MCF 10A (cell line): ENCODE data around the gene EXOC6B. TPM values are rescaled to one million over a fixed set of nuclear protein-coding genes. Genes with fewer than 3 reads are reported as not detected.

Experiments used
- BruUV-seq: library from RNA; stranded (reverse); fragments of 400-500 nt; replicated peaks from 2 replicates; lab custom pipeline; 2021; lab: Mats Ljungman, UMichigan
- CTCF ChIA-PET: fragments of 300-600 bp; sonication (Branson Sonifier 250); formaldehyde crosslinking; extraction: SDS; loops from one replicate; lab custom pipeline; 2021; ENCODE audit warnings: antibody characterized with exemption, inconsistent platforms; lab: Yijun Ruan, JAX
- POLR2A ChIA-PET: fragments of 300-600, 350-650 bp; sonication (Branson Sonifier 250); formaldehyde crosslinking; extraction: SDS; loops from one replicate; lab custom pipeline; 2020; ENCODE audit warnings: antibody characterized with exemption, inconsistent platforms; lab: Yijun Ruan, JAX
- DNase-seq: peaks from one replicate; pipeline ENCODE4 v3.0.0-alpha.2; 2018; ENCODE audit not compliant: unreplicated experiment
- H3K27ac Mint-ChIP-seq: one replicate; pipeline ENCODE4 v1.8.0; 2022; ENCODE audit warnings: mild to moderate bottlenecking, low read depth, mixed read lengths; ENCODE audit not compliant: unreplicated experiment
- H3K27me3 Mint-ChIP-seq: one replicate; pipeline ENCODE4 v1.8.0; 2022; ENCODE audit warnings: mixed read lengths; ENCODE audit not compliant: insufficient read depth, unreplicated experiment
- H3K36me3 Mint-ChIP-seq: one replicate; pipeline ENCODE4 v1.8.0; 2022; ENCODE audit warnings: mild to moderate bottlenecking, moderate library complexity, mixed read lengths; ENCODE audit not compliant: insufficient read depth, unreplicated experiment
- H3K4me1 Mint-ChIP-seq: one replicate; pipeline ENCODE4 v1.8.0; 2022; ENCODE audit warnings: mixed read lengths; ENCODE audit not compliant: insufficient read depth, unreplicated experiment
- H3K4me3 Mint-ChIP-seq: one replicate; pipeline ENCODE4 v1.8.0; 2022; ENCODE audit warnings: mild to moderate bottlenecking, moderate library complexity, mixed read lengths; ENCODE audit not compliant: unreplicated experiment
- H3K9me3 Mint-ChIP-seq: one replicate; pipeline ENCODE4 v1.8.0; 2022; ENCODE audit warnings: mixed read lengths; ENCODE audit not compliant: unreplicated experiment
- CTCF ChIP-seq: fragments of 200-600 bp; IDR thresholded peaks from one replicate; pipeline ENCODE4 v1.8.0; 2022; ENCODE audit warnings: antibody characterized with exemption, mild to moderate bottlenecking; ENCODE audit not compliant: unreplicated experiment
- intact Hi-C: fragments of 100-400 bp; cut with micrococcal nuclease; formaldehyde crosslinking; loops from 2 replicates; pipeline ENCODE4 v1.14.1; 2022
- total RNA-seq: library from RNA; stranded (reverse); gene quantifications from 2 replicates; pipeline ENCODE4 v1.2.3, GENCODE V29; 2022

EXOC6B gene
- total RNA-seq, 1 experiment from 2014 or later = 24.7 TPM

DNA sequence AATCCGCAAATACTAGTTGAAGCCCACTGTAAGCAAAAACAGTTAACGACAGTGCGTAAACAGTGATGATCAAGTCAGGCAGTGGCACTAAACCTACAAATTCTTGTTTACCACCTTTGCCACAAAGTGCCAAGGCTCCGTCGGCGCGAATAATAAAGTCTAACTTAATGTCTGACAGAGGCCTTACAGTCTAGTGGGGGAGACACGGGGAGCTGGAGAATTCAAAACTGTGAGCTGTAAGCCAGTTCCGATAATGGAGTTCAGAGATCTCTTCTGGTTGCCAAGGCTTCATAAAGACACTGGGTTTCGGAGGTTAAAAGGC is 284 bp upstream of the EXOC6B start:
- no TSS peak for BruUV-seq
- peak overlapping the region; percentile 91 for H3K27ac Mint-ChIP-seq
- ChIA-PET CTCF (interaction anchor here (1.3 kb wide), 1 partner anchor 33 kb away, joined by 3 read pairs; no protein-coding TSS in a partner anchor), POLR2A (interaction anchor here (0.7 to 1.1 kb wide), 3 partner anchors 12 to 70 kb away, joined by 3 read pairs; no protein-coding TSS in a partner anchor)
- no peak for DNase-seq
- no peaks in the 10 kb centered on the region for H3K27me3 Mint-ChIP-seq
- H3K4me1 Mint-ChIP-seq = peaks cover 49% of the 10 kb centered on the region
- no peaks in the 10 kb centered on the region for H3K9me3 Mint-ChIP-seq
- peak overlapping the region; percentile 95 for H3K4me3 Mint-ChIP-seq
- intact Hi-C loops = no loop called here
- no peak for TF ChIP-seq CTCF
- no peaks in the 10 kb centered on the region for H3K36me3 Mint-ChIP-seq

DNA sequence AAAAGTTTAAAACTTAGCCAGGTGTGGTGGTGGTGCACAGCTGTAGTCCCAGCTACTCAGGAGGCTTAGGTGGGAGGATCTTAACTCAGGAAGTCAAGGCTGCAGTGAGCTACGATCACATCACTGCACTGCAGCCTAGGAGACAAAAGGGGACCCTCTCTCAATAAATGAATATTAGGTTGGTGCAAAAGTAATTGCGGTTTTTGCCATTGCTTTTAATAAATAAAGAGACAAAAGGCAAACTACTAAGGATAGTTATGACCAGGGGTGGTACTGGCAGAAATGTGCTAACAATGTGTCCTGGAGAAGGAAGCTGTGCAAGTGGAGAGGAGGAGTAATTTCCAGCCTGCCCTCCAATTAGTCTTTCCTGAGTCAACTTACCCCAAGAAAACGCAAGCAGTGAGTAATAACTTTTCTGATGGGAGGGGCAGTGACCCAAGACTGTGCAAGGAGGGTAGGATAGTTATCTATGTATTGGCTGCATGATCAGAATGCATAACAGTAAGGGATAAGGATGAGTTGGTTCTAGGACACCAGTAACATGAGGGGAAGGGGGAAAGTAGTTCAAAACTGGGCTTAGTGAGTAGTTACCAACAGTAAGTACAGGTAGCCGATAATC is 1.5 kb downstream of the EXOC6B start:
- peak overlapping the region; percentile 91 for H3K27ac Mint-ChIP-seq
- POLR2A ChIA-PET = interaction anchor here (0.9 to 2.6 kb wide), 7 partner anchors 9 to 44 kb away, joined by 3 to 9 read pairs (median 5); no protein-coding TSS in a partner anchor

DNA sequence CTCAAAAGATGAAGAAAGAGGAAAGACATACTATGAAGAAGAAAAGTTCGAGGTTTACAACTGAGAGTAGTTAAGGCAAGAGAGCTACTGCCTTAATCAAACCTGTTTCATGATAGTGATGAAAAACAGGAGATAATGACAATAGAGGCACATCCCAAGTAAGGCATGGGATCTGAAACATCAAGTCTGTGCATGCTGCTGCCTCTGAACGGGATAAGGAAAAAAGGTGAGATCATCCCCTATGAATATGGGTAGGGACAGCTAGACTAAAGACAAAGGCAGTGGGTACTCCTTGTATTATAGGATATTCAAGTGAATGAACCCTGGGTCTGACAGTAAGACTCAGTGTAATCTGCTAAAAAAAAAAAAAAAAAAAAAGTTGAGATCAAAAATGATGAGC is 3.0 kb downstream of the EXOC6B start:
- Mint-ChIP-seq H3K9me3 (no peaks in the 10 kb centered on the region), H3K36me3 (no peaks in the 10 kb centered on the region), H3K4me1 (peaks cover 47% of the 10 kb centered on the region), H3K4me3 (peak overlapping the region; percentile 15), H3K27ac (no peak overlapping the region), H3K27me3 (no peaks in the 10 kb centered on the region)
- POLR2A ChIA-PET = interaction anchor here (1.1 to 2.6 kb wide), 2 partner anchors 34 to 65 kb away, joined by 3 to 9 read pairs; no protein-coding TSS in a partner anchor
- no peak for TF ChIP-seq CTCF
- CTCF ChIA-PET = interaction anchor here (3.7 kb wide), 1 partner anchor 38 kb away, joined by 35 read pairs; no protein-coding TSS in a partner anchor
- BruUV-seq = no TSS peak
- intact Hi-C loops = no loop called here
- DNase-seq = no peak

More for the DNA sequence above, 1.5 kb downstream of the EXOC6B start:
- no TSS peak for BruUV-seq
- H3K36me3 Mint-ChIP-seq = no peaks in the 10 kb centered on the region
- CTCF ChIA-PET = interaction anchor here (0.6 to 3.7 kb wide), 4 partner anchors 8 to 36 kb away, joined by 3 to 35 read pairs (median 3); no protein-coding TSS in a partner anchor
- no peak for TF ChIP-seq CTCF
- no peaks in the 10 kb centered on the region for H3K9me3 Mint-ChIP-seq
- intact Hi-C loops = no loop called here
- peak overlapping the region; percentile 95 for H3K4me3 Mint-ChIP-seq
- no peaks in the 10 kb centered on the region for H3K27me3 Mint-ChIP-seq
- DNase-seq = peak; percentile 59
- peaks cover 49% of the 10 kb centered on the region for H3K4me1 Mint-ChIP-seq

DNA sequence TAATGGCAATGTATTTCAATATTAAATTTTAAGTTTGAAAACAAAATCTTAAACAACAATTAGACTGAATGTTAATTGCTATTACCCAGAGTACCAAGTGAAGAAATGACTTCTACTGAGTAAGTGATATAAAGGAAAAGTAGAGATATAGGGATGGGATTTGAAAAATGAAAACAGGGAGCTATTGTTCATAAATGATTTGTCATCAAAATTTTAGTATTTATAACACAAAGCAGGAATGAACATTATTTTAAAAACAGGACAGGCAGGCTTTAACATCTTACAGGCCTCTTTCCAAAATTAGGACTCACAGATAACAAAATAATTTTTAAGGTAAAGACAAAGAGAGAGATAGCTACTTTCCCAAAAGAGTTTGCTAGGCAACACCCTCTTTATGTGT is 3.9 kb downstream of the EXOC6B start:
- ChIA-PET POLR2A (interaction anchor here (0.9 to 2.6 kb wide), 4 partner anchors 9 to 66 kb away, joined by 3 to 9 read pairs (median 5); no protein-coding TSS in a partner anchor), CTCF (interaction anchor here (3.7 kb wide), 1 partner anchor 39 kb away, joined by 35 read pairs; no protein-coding TSS in a partner anchor)
- Mint-ChIP-seq H3K4me3 (no peak overlapping the region), H3K36me3 (no peaks in the 10 kb centered on the region), H3K4me1 (peaks cover 47% of the 10 kb centered on the region), H3K9me3 (no peaks in the 10 kb centered on the region), H3K27ac (no peak overlapping the region), H3K27me3 (no peaks in the 10 kb centered on the region)
- BruUV-seq = no TSS peak
- intact Hi-C loops = no loop called here
- TF ChIP-seq CTCF = no peak
- no peak for DNase-seq
